CD14-positive monocyte (primary cell): ENCODE measurements around the gene GLYR1. TPM values are rescaled to one million over a fixed set of nuclear protein-coding genes. Genes with fewer than 3 reads are reported as not detected.

ENCODE experiments used
- DNase-seq, 3 donors: peaks; one replicate each; pipeline ENCODE4 v3.0.0-alpha.2; 2011 to 2022
- H2AFZ ChIP-seq: 2 replicates; pipeline ENCODE4 v1.6.0; 2012; ENCODE audit warnings: mild to moderate bottlenecking, low read depth, low read length, inconsistent platforms; ENCODE audit not compliant: insufficient read depth, poor library complexity, severe bottlenecking
- H3K27ac ChIP-seq, 2 donors: 1 replicate in 1 of 2; 2 replicates in 1 of 2; pipeline ENCODE4 v1.5.1; 2012 to 2013; ENCODE audit warnings: low read length in 2 of 2, control low read depth in 1 of 2, inconsistent platforms in 1 of 2, low read depth in 1 of 2, mild to moderate bottlenecking in 1 of 2
- H3K27me3 ChIP-seq, 2 donors: one replicate each; pipeline versions ENCODE4 v1.6.0 to v1.6.1; 2011 to 2013; ENCODE audit warnings: low read length in 2 of 2; ENCODE audit not compliant: control insufficient read depth in 2 of 2, insufficient read depth in 2 of 2
- H3K36me3 ChIP-seq, 2 donors: replicated peaks in 1 of 2; 1 replicate in 1 of 2; 2 replicates in 1 of 2; pipeline versions ENCODE4 v1.5.1 to v1.6.1; 2012 to 2013; ENCODE audit warnings: low read length in 2 of 2, control low read depth in 1 of 2, inconsistent platforms in 1 of 2, mild to moderate bottlenecking in 1 of 2; ENCODE audit not compliant: insufficient read depth in 2 of 2, control insufficient read depth in 1 of 2
- H3K4me1 ChIP-seq, 2 donors: 1 replicate in 1 of 2; 2 replicates in 1 of 2; pipeline versions ENCODE4 v1.5.1 to v1.6.1; 2012 to 2013; ENCODE audit warnings: low read length in 2 of 2, control low read depth in 1 of 2, inconsistent platforms in 1 of 2, mild to moderate bottlenecking in 1 of 2, moderate library complexity in 1 of 2; ENCODE audit not compliant: insufficient read depth in 2 of 2, control insufficient read depth in 1 of 2
- H3K4me2 ChIP-seq: replicated peaks from 2 replicates; pipeline ENCODE3; 2012; ENCODE audit warnings: low read length, moderate library complexity, mild to moderate bottlenecking; ENCODE audit not compliant: poor library complexity, severe bottlenecking; ENCODE audit errors: extremely low read depth
- H3K4me3 ChIP-seq, 3 experiments: fragments of 200-600 bp in 1 of 3; sonication (generic) in 1 of 3; replicated peaks in 1 of 3; 1 replicate in 2 of 3; 2 replicates in 1 of 3; pipeline ENCODE4 v1.5.1; 2011 to 2013; ENCODE audit warnings: low read length in 3 of 3, mild to moderate bottlenecking in 3 of 3, control low read depth in 2 of 3, low read depth in 2 of 3, inconsistent platforms in 1 of 3, moderate library complexity in 1 of 3
- H3K79me2 ChIP-seq: 2 replicates; pipeline ENCODE4 v1.6.0; 2012; ENCODE audit warnings: mild to moderate bottlenecking, control low read depth, inconsistent platforms, low read length, moderate library complexity; ENCODE audit not compliant: insufficient read depth
- H3K9ac ChIP-seq: 2 replicates; pipeline ENCODE4 v1.6.0; 2017; ENCODE audit warnings: low read length, mild to moderate bottlenecking; ENCODE audit not compliant: insufficient read depth, poor library complexity, severe bottlenecking
- H3K9me3 ChIP-seq, 2 donors: replicated peaks in 1 of 2; 1 replicate in 1 of 2; 2 replicates in 1 of 2; pipeline versions ENCODE4 v1.5.1 to v1.6.1; 2012 to 2013; ENCODE audit warnings: low read length in 2 of 2, control low read depth in 1 of 2; ENCODE audit not compliant: control insufficient read depth in 1 of 2, insufficient read depth in 1 of 2
- H4K20me1 ChIP-seq: 2 replicates; pipeline ENCODE4 v1.6.0; 2012; ENCODE audit warnings: mild to moderate bottlenecking, low read length, control low read depth, moderate library complexity; ENCODE audit not compliant: insufficient read depth
- H3K27ac Mint-ChIP-seq, 7 donors: one replicate each; pipeline ENCODE4 v1.8.0; 2020; ENCODE audit warnings: mild to moderate bottlenecking in 7 of 7, mixed read lengths in 7 of 7, moderate library complexity in 6 of 7, inconsistent platforms in 2 of 7
- H3K27me3 Mint-ChIP-seq, 3 donors: one replicate each; pipeline ENCODE4 v1.8.0; 2021 to 2022; ENCODE audit warnings: low read depth in 3 of 3, mild to moderate bottlenecking in 3 of 3, mixed read lengths in 3 of 3, moderate library complexity in 3 of 3, inconsistent platforms in 1 of 3
- H3K36me3 Mint-ChIP-seq, 2 donors: one replicate each; pipeline ENCODE4 v1.8.0; 2020; ENCODE audit warnings: mixed read lengths in 2 of 2, inconsistent platforms in 1 of 2, mild to moderate bottlenecking in 1 of 2
- H3K4me1 Mint-ChIP-seq: one replicate; pipeline ENCODE4 v1.8.0; 2020; ENCODE audit warnings: mild to moderate bottlenecking, mixed read lengths
- H3K4me3 Mint-ChIP-seq, 2 donors: one replicate each; pipeline ENCODE4 v1.8.0; 2020; ENCODE audit warnings: mild to moderate bottlenecking in 2 of 2, mixed read lengths in 2 of 2, moderate library complexity in 1 of 2
- H3K9me3 Mint-ChIP-seq, 7 donors: one replicate each; pipeline ENCODE4 v1.8.0; 2020 to 2022; ENCODE audit warnings: mixed read lengths in 7 of 7, mild to moderate bottlenecking in 6 of 7, moderate library complexity in 6 of 7, inconsistent platforms in 2 of 7
- CTCF ChIP-seq: fragments of 200-600 bp; IDR thresholded peaks from one replicate; pipeline ENCODE4 v1.8.0; 2022; ENCODE audit warnings: antibody characterized with exemption, mild to moderate bottlenecking
- WGBS: methylation state at CpG from one replicate; pipeline ENCODE4 v1.1.5; 2013; ENCODE audit warnings: missing lambda C conversion rate; ENCODE audit not compliant: insufficient coverage; 5-methylcytosine and 5-hydroxymethylcytosine counted together
- intact Hi-C, 2 donors: fragments of 100-400 bp; cut with micrococcal nuclease; formaldehyde crosslinking; loops; one replicate each; pipeline versions ENCODE4 v1.15.0 to v1.15.1; 2023
- polyA plus RNA-seq, 3 donors: library from polyadenylated mRNA; depleted of rRNA in 1 of 3; unstranded in 2 of 3; stranded (reverse) in 1 of 3; fragments of 300-500 nt in 2 of 3; fragments of >200 nt in 1 of 3; fragmentation: Illumina TruSeq in 2 of 3; gene quantifications; 1 replicate in 2 of 3; 2 replicates in 1 of 3; pipeline ENCODE4 v1.2.3, GENCODE V29; 2012 to 2021

The GLYR1 gene
- polyA plus RNA-seq, 3 donors, result 34.2 to 41.9 (median 39.3) TPM

GRCh38 chr16:4879049-4879448, 32.0 kb upstream of the GLYR1 start:
- H3K4me3 ChIP-seq, result no peak overlapping the region
- no peak overlapping the region for H3K9ac ChIP-seq
- WGBS, result no CpG with 5 or more reads among the region's 4 CpGs
- no peak overlapping the region for H3K4me2 ChIP-seq
- no peak overlapping the region for H3K27ac ChIP-seq
- Mint-ChIP-seq H3K4me1 (no peaks in the 10 kb centered on the region), H3K27me3 (no peaks in the 10 kb centered on the region), H3K9me3 (peaks cover 0 to 5% (median 0%) of the 10 kb centered on the region in 7 donors), H3K27ac (peak overlapping the region in 1 of 7 donors; percentile 68), H3K36me3 (peaks cover 86 to 98% of the 10 kb centered on the region in 2 donors), H3K4me3 (no peak overlapping the region)
- no peaks in the 10 kb centered on the region for H3K4me1 ChIP-seq
- no peak for DNase-seq
- H3K27me3 ChIP-seq, result no peaks in the 10 kb centered on the region
- peaks cover 5% of the 10 kb centered on the region for H4K20me1 ChIP-seq
- peaks cover 94 to 100% of the 10 kb centered on the region in 2 donors for H3K36me3 ChIP-seq
- H2AFZ ChIP-seq, result no peak overlapping the region
- no peak for TF ChIP-seq CTCF
- no peaks in the 10 kb centered on the region for H3K9me3 ChIP-seq
- intact Hi-C loops, result no loop called here
- H3K79me2 ChIP-seq, result no peaks in the 10 kb centered on the region

GRCh38 chr16:4877380-4877685, 30.2 kb upstream of the GLYR1 start:
- no peaks in the 10 kb centered on the region for H3K9me3 Mint-ChIP-seq
- H3K36me3 ChIP-seq, result peaks cover 92 to 100% of the 10 kb centered on the region in 2 donors
- no peak for DNase-seq
- H3K4me3 Mint-ChIP-seq, result no peak overlapping the region
- H3K27ac ChIP-seq, result no peak overlapping the region
- no peak overlapping the region for H3K4me3 ChIP-seq
- no peaks in the 10 kb centered on the region for H3K27me3 Mint-ChIP-seq
- no peaks in the 10 kb centered on the region for H3K4me1 ChIP-seq
- H3K9me3 ChIP-seq, result no peaks in the 10 kb centered on the region
- H3K9ac ChIP-seq, result no peak overlapping the region
- H4K20me1 ChIP-seq, result peaks cover 5% of the 10 kb centered on the region
- intact Hi-C loops, result no loop called here
- 90% methylated on average over 3 of the region's 14 CpGs for WGBS
- no peak overlapping the region for H2AFZ ChIP-seq
- no peak overlapping the region for H3K4me2 ChIP-seq
- no peak for TF ChIP-seq CTCF
- H3K27ac Mint-ChIP-seq, result peak overlapping the region in 4 of 7 donors; percentile 15 to 71 (median 47)
- no peaks in the 10 kb centered on the region for H3K4me1 Mint-ChIP-seq
- H3K36me3 Mint-ChIP-seq, result peaks cover 85 to 98% of the 10 kb centered on the region in 2 donors
- H3K27me3 ChIP-seq, result no peaks in the 10 kb centered on the region
- H3K79me2 ChIP-seq, result no peaks in the 10 kb centered on the region
